HEK293T (cell line): ENCODE measurements around the gene SLC10A7.

Experiments
- CTCF ChIA-PET: fragments of 350-600 bp; formaldehyde crosslinking; extraction: SDS; loops from one replicate; lab custom pipeline; 2021; ENCODE audit warnings: antibody characterized with exemption, inconsistent platforms; lab: Yijun Ruan, JAX
- POLR2A ChIA-PET: fragments of 350-600 bp; formaldehyde crosslinking; extraction: SDS; loops from one replicate; lab custom pipeline; 2020; ENCODE audit warnings: antibody characterized with exemption, inconsistent platforms; lab: Yijun Ruan, JAX
- DNase-seq: peaks from one replicate; pipeline ENCODE4 v3.0.0; 2012; ENCODE audit warnings: mixed read lengths; ENCODE audit errors: extremely low spot score
- ARNT ChIP-seq: fragments of 450-650 bp; IDR thresholded peaks from 2 replicates; pipeline ENCODE4 v1.6.1; 2017; ENCODE audit warnings: mild to moderate bottlenecking
- BHLHE40 ChIP-seq: fragments of 450-650 bp; IDR thresholded peaks from 2 replicates; pipeline ENCODE4 v1.6.1; 2016; ENCODE audit warnings: mild to moderate bottlenecking, moderate library complexity, borderline replicate concordance
- CTBP1 ChIP-seq: fragments of 450-650 bp; IDR thresholded peaks from 2 replicates; pipeline ENCODE4 v1.6.1; 2016; ENCODE audit warnings: borderline replicate concordance
- ELF4 ChIP-seq: fragments of 450-650 bp; IDR thresholded peaks from 2 replicates; pipeline ENCODE4 v1.6.1; 2017; ENCODE audit warnings: antibody characterized with exemption
- FOXA1 ChIP-seq: fragments of 450-650 bp; IDR thresholded peaks from 2 replicates; pipeline ENCODE4 v1.6.1; 2016; ENCODE audit warnings: mild to moderate bottlenecking
- FOXK2 ChIP-seq: fragments of 450-650 bp; IDR thresholded peaks from 2 replicates; pipeline ENCODE4 v1.6.1; 2016; ENCODE audit warnings: mild to moderate bottlenecking
- FOXM1 ChIP-seq: fragments of 450-650 bp; IDR thresholded peaks from 2 replicates; pipeline ENCODE4 v1.6.1; 2017; ENCODE audit warnings: mild to moderate bottlenecking, borderline replicate concordance
- HDGF ChIP-seq: fragments of 450-650 bp; IDR thresholded peaks from 2 replicates; pipeline ENCODE4 v1.6.1; 2017; ENCODE audit warnings: antibody characterized with exemption, borderline replicate concordance
- L3MBTL2 ChIP-seq: fragments of 450-650 bp; conservative IDR thresholded peaks from 2 replicates; pipeline ENCODE4 v1.6.1; 2016; ENCODE audit warnings: mild to moderate bottlenecking
- LEF1 ChIP-seq: fragments of 450-650 bp; IDR thresholded peaks from 2 replicates; pipeline ENCODE4 v1.6.1; 2017; ENCODE audit warnings: mild to moderate bottlenecking, borderline replicate concordance
- NFRKB ChIP-seq: fragments of 450-650 bp; IDR thresholded peaks from 2 replicates; pipeline ENCODE4 v1.6.1; 2016; ENCODE audit warnings: mild to moderate bottlenecking, moderate library complexity
- SP1 ChIP-seq: fragments of 450-650 bp; IDR thresholded peaks from 2 replicates; pipeline ENCODE4 v1.6.1; 2017
- SUZ12 ChIP-seq: fragments of 450-650 bp; IDR thresholded peaks from 2 replicates; pipeline ENCODE4 v1.6.1; 2016; ENCODE audit warnings: mild to moderate bottlenecking
- TARDBP ChIP-seq: fragments of 450-650 bp; IDR thresholded peaks from 2 replicates; pipeline ENCODE4 v1.6.1; 2016
- ZNF384 ChIP-seq: fragments of 450-650 bp; IDR thresholded peaks from 2 replicates; pipeline ENCODE4 v1.6.1; 2016
- TF ChIP-seq, protein P1 (sequence below): fragments of 450-650 bp; IDR thresholded peaks from 2 replicates; pipeline ENCODE4 v1.6.1; 2016

The SLC10A7 gene

DNA sequence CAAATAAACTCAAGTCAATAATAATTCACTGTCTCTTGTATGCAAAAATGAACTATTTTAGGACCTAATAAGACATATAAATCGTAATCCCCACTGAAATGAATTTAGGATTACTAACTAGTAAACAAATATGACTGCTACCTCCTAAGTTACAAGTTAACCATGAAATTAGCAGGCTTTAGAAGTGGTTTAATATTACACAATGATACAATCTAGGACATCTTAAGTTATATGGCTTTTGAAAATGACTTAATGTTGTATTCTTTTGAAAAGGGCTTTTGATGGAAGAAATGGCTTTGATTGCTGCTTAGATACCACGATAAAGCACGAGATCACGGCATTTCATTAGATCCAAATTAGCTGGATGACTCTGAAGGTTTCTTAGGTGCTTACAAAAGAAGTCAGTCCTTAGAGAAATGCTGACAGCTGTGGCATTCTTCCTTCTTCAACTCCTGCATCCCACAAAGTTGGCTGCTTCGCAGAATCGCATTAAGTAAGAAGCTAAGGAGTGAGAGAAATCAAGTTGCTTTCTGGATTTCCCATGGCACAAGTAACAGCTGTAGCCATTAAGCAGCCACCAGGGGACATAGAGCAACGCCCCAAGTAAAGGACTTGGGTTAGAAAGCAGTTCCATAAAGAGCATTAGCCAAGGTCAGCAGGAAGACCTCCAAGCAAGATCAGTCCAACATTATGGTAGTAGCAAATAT lies 6.9 kb downstream of the SLC10A7 start:
- peak; percentile 11 for DNase-seq
- ChIA-PET CTCF (no interaction called here), POLR2A (no interaction called here)
- TF ChIP-seq ELF4, result no peak
- TF ChIP-seq ZNF384, result no peak
- TF ChIP-seq L3MBTL2, result no peak
- no peak for TF ChIP-seq CTBP1
- TF ChIP-seq ARNT, result no peak
- TF ChIP-seq FOXK2, result no peak
- TF ChIP-seq HDGF, result no peak
- TF ChIP-seq SUZ12, result no peak
- TF ChIP-seq LEF1, result no peak
- no peak for TF ChIP-seq NFRKB
- TF ChIP-seq FOXM1, result no peak
- TF ChIP-seq SP1, result no peak

- ChIA-PET POLR2A (no interaction called here), CTCF (no interaction called here)
- no peak for DNase-seq
- no peak for TF ChIP-seq NFRKB
- no peak for TF ChIP-seq LEF1
- no peak for TF ChIP-seq FOXK2
Measured at GRCh38 chr4:146513548-146513947, 8.2 kb downstream of the SLC10A7 start.

GRCh38 chr4:146511381-146511780 lies 10.4 kb downstream of the SLC10A7 start:
- DNase-seq, result no peak
- CTCF ChIA-PET, result no interaction called here
- POLR2A ChIA-PET, result no interaction called here
- TF ChIP-seq FOXK2 (no peak), BHLHE40 (no peak), NFRKB (no peak), SP1 (no peak), SUZ12 (no peak), LEF1 (no peak), TARDBP (no peak), ZNF384 (no peak), FOXA1 (no peak), ARNT (no peak), HDGF (no peak), ELF4 (no peak), CTBP1 (no peak), FOXM1 (no peak), L3MBTL2 (no peak)
- TF ChIP-seq, protein P1, sequence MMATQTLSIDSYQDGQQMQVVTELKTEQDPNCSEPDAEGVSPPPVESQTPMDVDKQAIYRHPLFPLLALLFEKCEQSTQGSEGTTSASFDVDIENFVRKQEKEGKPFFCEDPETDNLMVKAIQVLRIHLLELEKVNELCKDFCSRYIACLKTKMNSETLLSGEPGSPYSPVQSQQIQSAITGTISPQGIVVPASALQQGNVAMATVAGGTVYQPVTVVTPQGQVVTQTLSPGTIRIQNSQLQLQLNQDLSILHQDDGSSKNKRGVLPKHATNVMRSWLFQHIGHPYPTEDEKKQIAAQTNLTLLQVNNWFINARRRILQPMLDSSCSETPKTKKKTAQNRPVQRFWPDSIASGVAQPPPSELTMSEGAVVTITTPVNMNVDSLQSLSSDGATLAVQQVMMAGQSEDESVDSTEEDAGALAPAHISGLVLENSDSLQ, result no peak

DNA sequence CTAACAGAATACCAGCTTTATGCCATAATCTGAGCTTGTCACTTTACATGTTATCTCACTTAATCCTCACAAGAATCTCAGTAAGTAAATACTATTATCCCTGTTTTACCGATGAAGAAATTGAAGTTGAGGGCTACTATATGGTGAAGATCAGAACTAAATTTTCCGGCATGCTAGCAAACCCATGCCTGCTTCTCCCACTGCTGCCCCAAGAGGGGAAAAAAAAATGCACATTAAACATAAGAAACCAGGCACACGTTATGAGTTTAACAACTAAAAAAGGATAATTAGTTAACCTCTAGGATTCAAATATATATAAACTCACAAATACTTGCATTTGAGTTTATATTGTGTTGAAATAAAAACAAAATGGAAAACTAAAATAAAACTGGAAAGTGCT lies 10.8 kb downstream of the SLC10A7 start:
- peak; percentile 14 for DNase-seq
- ChIA-PET POLR2A (no interaction called here), CTCF (no interaction called here)
- TF ChIP-seq L3MBTL2 (no peak), CTBP1 (no peak)

DNA sequence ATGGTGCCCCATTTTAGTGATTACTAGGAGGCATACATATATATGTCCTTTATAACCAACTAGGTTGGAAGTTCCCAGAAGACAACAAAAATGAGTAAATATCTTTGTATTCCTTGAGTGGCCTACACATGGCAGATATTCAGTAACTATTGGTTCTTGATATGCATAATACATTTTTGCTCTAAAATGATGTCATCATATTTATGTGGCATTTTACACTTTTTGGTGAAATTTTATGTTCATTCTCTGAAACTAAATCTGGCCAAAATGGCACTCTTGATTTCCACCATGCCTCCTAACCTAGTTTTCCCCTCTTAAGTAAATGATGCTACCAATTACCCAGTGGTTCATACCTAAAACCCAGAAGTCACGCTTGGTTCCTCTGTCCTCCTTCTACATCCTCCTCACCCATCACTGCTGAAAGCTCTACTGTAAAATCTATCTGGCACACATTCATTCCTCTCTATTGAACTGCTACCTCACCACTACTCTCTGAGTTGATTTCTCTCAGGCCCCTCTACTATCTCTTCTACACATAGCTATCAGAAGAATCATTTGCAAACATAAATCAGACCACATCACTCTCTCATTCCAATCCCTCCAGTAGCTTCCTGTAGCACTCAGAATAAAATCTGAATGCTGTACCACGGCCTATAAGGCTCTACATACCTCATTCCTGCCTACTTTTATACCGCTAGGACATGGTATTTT lies 13.4 kb downstream of the SLC10A7 start:
- ChIA-PET CTCF (no interaction called here), POLR2A (no interaction called here)
- no peak for TF ChIP-seq SP1
- no peak for TF ChIP-seq CTBP1
- TF ChIP-seq FOXA1, result no peak
- no peak for TF ChIP-seq NFRKB
- no peak for TF ChIP-seq FOXM1
- no peak for TF ChIP-seq L3MBTL2
- no peak for TF ChIP-seq ELF4
- TF ChIP-seq ARNT, result no peak
- no peak for TF ChIP-seq LEF1
- TF ChIP-seq SUZ12, result no peak
- DNase-seq, result no peak

- POLR2A ChIA-PET, result no interaction called here
- DNase-seq, result no peak
- TF ChIP-seq HDGF (no peak), ZNF384 (no peak), FOXA1 (no peak), CTBP1 (no peak)
- CTCF ChIA-PET, result no interaction called here
Measured at GRCh38 chr4:146507632-146508031, 14.1 kb downstream of the SLC10A7 start.

DNA sequence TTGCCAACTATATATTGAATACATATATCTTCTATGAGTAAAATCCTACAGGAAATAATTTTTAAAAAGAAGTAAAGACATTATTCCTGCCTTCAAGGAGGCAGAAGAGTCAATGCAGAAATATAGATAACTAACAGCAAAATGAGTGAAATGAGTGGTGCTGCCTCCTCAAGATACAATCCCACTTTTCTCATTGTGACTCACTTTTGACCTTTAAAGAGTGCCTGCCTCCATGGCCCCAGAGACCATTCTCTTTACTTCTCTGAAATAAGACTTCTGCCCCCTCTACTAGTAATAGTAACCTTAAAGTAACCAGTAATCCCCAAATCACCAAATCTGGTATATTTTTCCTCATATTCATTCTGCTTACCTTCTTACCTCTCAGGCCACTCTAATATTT lies 15.5 kb downstream of the SLC10A7 start:
- ChIA-PET CTCF (no interaction called here), POLR2A (no interaction called here)
- DNase-seq, result no peak
- TF ChIP-seq SP1, result no peak
- TF ChIP-seq ARNT, result no peak

GRCh38 chr4:146500216-146500615 lies 21.5 kb downstream of the SLC10A7 start:
- ChIA-PET POLR2A (no interaction called here), CTCF (no interaction called here)
- no peak for DNase-seq
- no peak for TF ChIP-seq LEF1
- TF ChIP-seq, protein P1, result no peak
- no peak for TF ChIP-seq ZNF384
- no peak for TF ChIP-seq ELF4
- TF ChIP-seq FOXA1, result no peak
- TF ChIP-seq FOXM1, result no peak
